Suprapubic skin (tissue), 4 donors: Measurements from ENCODE around the gene NDUFB5.

Source experiments
- EP300 ChIP-seq: sonication (generic); formaldehyde crosslinking; IDR thresholded peaks from one replicate; pipeline ENCODE4 v1.6.1; 2017; ENCODE audit warnings: antibody characterized with exemption
- POLR2AphosphoS5 ChIP-seq, 3 donors: sonication (generic); formaldehyde crosslinking; IDR thresholded peaks; one replicate each; pipeline ENCODE4 v1.6.1; 2017; ENCODE audit warnings: antibody characterized with exemption in 3 of 3
- TF ChIP-seq, protein P1 (sequence below), 2 donors: fragments of 200-600 bp in 1 of 2; fragments of 450-650 bp in 1 of 2; sonication (generic) in 1 of 2; IDR thresholded peaks; one replicate each; pipeline ENCODE4 v1.5.1; 2016 to 2019; ENCODE audit warnings: antibody characterized with exemption in 2 of 2, mild to moderate bottlenecking in 1 of 2, moderate library complexity in 1 of 2

DNA sequence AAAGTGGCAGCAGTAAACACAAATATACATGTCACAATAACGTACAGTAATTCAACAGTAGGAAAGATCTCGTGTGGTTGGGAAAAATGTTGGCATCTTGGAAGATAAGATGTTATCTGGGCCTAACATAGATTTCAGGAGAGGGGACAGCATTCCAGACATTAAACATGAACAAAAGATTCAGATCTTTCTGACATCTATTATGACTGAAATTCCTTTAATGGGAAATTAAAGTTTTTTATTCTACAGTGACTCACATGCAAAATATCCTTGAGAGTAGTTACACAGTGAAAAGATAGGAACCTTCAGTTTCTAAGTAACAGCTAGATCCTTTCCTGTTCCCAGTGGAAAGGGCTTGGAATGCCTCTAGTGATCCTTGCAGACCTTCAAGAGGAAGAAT lies 9.2 kb downstream of the NDUFB5 start:
- TF ChIP-seq, protein P1, sequence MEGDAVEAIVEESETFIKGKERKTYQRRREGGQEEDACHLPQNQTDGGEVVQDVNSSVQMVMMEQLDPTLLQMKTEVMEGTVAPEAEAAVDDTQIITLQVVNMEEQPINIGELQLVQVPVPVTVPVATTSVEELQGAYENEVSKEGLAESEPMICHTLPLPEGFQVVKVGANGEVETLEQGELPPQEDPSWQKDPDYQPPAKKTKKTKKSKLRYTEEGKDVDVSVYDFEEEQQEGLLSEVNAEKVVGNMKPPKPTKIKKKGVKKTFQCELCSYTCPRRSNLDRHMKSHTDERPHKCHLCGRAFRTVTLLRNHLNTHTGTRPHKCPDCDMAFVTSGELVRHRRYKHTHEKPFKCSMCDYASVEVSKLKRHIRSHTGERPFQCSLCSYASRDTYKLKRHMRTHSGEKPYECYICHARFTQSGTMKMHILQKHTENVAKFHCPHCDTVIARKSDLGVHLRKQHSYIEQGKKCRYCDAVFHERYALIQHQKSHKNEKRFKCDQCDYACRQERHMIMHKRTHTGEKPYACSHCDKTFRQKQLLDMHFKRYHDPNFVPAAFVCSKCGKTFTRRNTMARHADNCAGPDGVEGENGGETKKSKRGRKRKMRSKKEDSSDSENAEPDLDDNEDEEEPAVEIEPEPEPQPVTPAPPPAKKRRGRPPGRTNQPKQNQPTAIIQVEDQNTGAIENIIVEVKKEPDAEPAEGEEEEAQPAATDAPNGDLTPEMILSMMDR (IDR thresholded peaks at IDR 0.05) = no peak
- no peak for TF ChIP-seq EP300
- no peak for TF ChIP-seq POLR2AphosphoS5 (IDR thresholded peaks at IDR 0.05)
